ENCODE data around the gene PCBP3. TPM values are rescaled to one million over a fixed set of nuclear protein-coding genes. Genes with fewer than 3 reads are reported as not detected.

The PCBP3 gene
- total RNA-seq, 2 experiments from 2014 or later, result 1.3 to 2.2 TPM

DNA sequence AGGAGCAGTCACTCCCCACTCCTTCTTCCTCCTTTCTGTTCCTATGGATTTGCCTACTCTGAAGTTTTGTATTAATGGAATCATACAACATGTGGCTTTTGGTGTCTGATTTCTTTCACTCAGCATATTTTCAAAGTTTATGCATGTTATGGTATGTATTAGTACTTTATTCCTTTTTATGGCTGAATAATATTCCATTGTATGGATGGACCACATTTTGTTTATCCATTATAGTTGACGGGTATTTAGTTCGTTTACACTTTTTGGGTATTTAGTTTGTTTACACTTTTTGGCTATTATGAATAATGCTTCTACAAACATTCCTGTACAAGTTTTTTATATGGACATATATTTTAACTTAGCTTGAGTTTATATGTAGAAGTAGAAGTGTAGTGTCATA, 113.1 kb downstream of the PCBP3 start:
- Mint-ChIP-seq H3K27ac (no peak overlapping the region), H3K4me1 (no peaks in the 10 kb centered on the region), H3K27me3 (peaks cover 16% of the 10 kb centered on the region), H3K36me3 (peaks cover 1% of the 10 kb centered on the region), H3K9me3 (ENCODE audit: low read depth) (no peaks in the 10 kb centered on the region), H3K4me3 (no peak overlapping the region)
- ATAC-seq (no peak), DNase-seq (no peak)
- CTCF ChIA-PET, result no interaction called here

DNA sequence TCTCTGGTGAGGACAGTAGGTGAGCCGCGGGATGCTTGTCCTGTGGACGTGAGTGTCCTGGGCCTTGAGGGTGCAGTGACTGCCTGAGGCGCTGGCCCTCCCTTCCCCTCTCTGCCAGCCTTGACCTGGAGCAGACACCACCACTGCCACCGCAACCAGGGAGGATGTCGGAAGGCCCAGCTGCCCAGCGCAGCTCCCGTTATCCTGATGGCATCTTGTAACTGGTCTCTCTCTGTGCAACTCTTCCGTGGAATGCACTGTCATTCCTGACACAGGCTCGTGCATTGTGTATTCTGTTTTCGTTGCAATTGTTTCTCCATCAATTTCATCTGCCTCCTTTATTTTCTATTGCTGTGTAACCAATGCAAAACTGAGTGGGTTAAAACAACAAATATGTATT, 118.2 kb downstream of the PCBP3 start:
- Mint-ChIP-seq H3K36me3 (no peaks in the 10 kb centered on the region), H3K27ac (no peak overlapping the region), H3K27me3 (peaks cover 9% of the 10 kb centered on the region), H3K4me3 (no peak overlapping the region), H3K4me1 (peaks cover 5% of the 10 kb centered on the region), H3K9me3 (ENCODE audit: low read depth) (no peaks in the 10 kb centered on the region)
- DNase-seq, result no peak
- no peak for ATAC-seq
- CTCF ChIA-PET, result no interaction called here

DNA sequence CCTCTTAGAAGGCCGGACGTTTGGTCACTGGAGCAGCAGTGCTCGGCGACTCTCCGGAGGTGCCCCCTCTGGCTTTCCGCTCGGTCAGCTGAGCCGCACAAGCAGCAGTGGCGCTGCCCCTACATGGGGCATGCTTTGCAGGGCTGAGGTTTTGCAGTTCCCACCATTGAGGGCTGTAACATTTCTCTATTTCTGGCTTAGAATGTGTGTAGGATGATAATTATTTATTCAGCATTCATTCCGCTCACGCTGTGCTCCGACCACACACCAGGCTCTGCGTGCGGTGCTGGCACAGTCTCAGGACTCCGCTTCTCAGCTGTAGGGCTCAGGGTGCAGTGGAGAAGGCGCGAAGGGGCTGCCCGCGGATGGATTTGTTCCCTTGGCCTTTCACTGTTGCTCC, 119.5 kb downstream of the PCBP3 start:
- Mint-ChIP-seq H3K27ac (no peak overlapping the region), H3K4me1 (peaks cover 19% of the 10 kb centered on the region), H3K9me3 (ENCODE audit: low read depth) (no peaks in the 10 kb centered on the region), H3K36me3 (no peaks in the 10 kb centered on the region), H3K27me3 (peaks cover 7% of the 10 kb centered on the region), H3K4me3 (no peak overlapping the region)
- CTCF ChIA-PET, result no interaction called here
- no peak for DNase-seq
- ATAC-seq, result no peak

DNA sequence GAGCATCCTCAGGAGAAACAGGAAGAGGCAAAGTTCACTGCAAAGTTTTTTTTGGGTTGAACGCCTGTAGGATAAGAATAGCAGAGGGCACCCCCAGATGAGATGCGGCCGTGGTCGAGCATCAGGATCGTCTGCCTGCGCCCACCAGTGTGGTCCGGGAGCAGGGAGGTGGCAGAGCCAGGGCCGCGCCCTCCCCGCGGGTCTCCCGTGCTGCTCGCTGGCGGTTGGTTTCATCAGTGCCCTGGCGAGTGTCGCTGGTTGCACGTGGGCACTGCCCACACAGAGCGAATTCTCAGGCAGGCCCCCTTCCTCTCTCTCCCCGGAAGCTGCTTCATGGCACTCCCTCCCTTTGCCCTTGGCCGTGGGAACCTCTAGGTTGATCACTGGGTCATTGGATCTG, 120.0 kb downstream of the PCBP3 start:
- DNase-seq, result no peak
- Mint-ChIP-seq H3K27ac (no peak overlapping the region), H3K4me3 (no peak overlapping the region), H3K9me3 (ENCODE audit: low read depth) (no peaks in the 10 kb centered on the region), H3K36me3 (no peaks in the 10 kb centered on the region), H3K27me3 (peaks cover 5% of the 10 kb centered on the region), H3K4me1 (peaks cover 23% of the 10 kb centered on the region)
- ATAC-seq, result no peak
- CTCF ChIA-PET, result no interaction called here

DNA sequence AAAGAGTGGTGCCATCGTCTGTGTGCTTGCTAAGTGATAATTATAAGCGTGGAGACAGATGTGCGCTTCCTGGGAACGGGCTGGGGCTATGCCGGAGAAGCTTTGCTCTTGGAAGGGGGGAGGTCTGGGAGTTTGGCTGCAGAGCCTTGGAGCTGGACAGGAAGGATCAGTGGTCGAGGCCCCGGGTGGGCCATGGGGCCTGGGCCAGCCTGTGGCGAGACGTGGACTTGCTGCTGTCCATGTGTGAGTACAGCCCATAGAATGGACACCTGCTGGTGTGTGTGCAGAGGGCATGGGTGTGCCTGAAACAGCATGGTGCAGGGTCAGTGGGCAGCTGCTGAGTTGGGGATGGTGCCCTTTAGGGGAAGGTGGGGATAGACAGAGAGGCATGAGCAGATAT, 121.3 kb downstream of the PCBP3 start:
- peaks cover 23% of the 10 kb centered on the region for H3K4me1 Mint-ChIP-seq
- no peak overlapping the region for H3K27ac Mint-ChIP-seq
- H3K9me3 Mint-ChIP-seq (ENCODE audit: low read depth), result no peaks in the 10 kb centered on the region
- H3K4me3 Mint-ChIP-seq, result no peak overlapping the region
- no peaks in the 10 kb centered on the region for H3K36me3 Mint-ChIP-seq
- DNase-seq, result no peak
- ATAC-seq, result no peak
- CTCF ChIA-PET, result no interaction called here
- H3K27me3 Mint-ChIP-seq, result no peaks in the 10 kb centered on the region

DNA sequence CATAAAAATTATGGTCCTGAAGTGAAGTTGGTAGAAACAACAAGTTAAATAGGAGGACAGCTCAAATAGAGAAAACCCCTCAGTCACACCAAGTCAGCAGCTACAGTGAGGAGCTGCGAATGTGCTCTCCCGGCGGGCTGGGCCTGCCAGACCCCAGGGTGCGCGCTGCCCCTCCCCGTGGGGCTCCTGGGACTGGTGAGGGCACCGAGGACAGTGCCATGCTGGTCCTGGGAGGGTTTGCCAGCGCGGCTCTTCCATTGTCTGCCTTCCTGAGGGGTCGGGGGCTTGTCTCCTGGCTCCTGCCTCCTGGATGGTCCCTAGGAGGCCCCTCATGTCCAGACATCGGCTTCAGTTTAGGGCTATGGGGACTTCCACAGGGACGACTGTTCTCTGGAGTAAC, 121.8 kb downstream of the PCBP3 start:
- H3K27me3 Mint-ChIP-seq, result no peaks in the 10 kb centered on the region
- H3K4me3 Mint-ChIP-seq, result no peak overlapping the region
- DNase-seq (no peak), ATAC-seq (no peak)
- H3K27ac Mint-ChIP-seq, result no peak overlapping the region
- H3K9me3 Mint-ChIP-seq (ENCODE audit: low read depth), result no peaks in the 10 kb centered on the region
- H3K4me1 Mint-ChIP-seq, result peaks cover 23% of the 10 kb centered on the region
- CTCF ChIA-PET, result no interaction called here
- H3K36me3 Mint-ChIP-seq, result no peaks in the 10 kb centered on the region

DNA sequence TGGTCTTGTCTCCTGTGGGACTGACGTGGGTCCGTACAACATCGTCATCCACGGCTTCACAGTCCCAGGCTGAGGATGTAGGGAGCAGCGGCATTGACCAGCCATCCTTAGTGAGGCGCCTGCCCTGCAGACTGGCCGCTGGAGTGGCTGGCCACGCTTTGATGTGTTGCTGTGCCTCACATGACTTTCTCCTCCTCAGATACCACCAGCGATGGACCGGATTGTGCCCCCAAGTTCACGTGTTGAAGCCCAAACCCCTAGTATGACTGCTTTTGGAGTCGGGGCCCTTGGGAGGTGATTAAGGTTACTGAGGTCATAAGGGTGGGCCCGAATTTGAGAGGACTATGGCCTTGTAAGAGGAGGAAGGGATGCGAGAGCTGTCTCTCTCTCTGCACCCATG, 122.5 kb downstream of the PCBP3 start:
- ATAC-seq (no peak), DNase-seq (no peak)
- H3K4me1 Mint-ChIP-seq, result peaks cover 23% of the 10 kb centered on the region
- H3K27ac Mint-ChIP-seq, result no peak overlapping the region
- no peaks in the 10 kb centered on the region for H3K36me3 Mint-ChIP-seq
- H3K27me3 Mint-ChIP-seq, result no peaks in the 10 kb centered on the region
- H3K4me3 Mint-ChIP-seq, result no peak overlapping the region
- CTCF ChIA-PET, result no interaction called here
- no peaks in the 10 kb centered on the region for H3K9me3 Mint-ChIP-seq (ENCODE audit: low read depth)

DNA sequence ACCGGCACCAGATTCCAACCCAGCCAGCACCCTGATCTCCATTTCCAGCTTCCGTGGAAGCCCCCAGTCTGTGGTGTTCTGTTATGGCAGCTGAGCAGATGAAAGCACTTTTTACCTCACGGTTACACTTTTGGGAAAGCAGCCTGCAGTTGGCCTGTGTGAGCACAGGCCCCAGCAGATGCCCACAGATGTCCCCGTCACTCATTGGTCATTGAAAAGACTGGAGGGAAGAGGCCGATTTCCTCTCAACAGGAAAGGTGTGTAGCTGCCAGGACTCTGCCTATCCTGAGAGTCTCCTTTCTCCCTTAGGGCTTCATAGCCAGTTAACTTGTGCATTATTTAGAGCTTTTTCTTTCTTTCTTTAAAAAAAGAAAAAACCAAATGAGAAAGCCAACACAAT, 123.0 kb downstream of the PCBP3 start:
- CTCF ChIA-PET, result no interaction called here
- Mint-ChIP-seq H3K36me3 (no peaks in the 10 kb centered on the region), H3K27ac (peak overlapping the region; percentile 52), H3K4me3 (no peak overlapping the region), H3K9me3 (ENCODE audit: low read depth) (no peaks in the 10 kb centered on the region), H3K27me3 (no peaks in the 10 kb centered on the region), H3K4me1 (peaks cover 23% of the 10 kb centered on the region)
- ATAC-seq (no peak), DNase-seq (no peak)

DNA sequence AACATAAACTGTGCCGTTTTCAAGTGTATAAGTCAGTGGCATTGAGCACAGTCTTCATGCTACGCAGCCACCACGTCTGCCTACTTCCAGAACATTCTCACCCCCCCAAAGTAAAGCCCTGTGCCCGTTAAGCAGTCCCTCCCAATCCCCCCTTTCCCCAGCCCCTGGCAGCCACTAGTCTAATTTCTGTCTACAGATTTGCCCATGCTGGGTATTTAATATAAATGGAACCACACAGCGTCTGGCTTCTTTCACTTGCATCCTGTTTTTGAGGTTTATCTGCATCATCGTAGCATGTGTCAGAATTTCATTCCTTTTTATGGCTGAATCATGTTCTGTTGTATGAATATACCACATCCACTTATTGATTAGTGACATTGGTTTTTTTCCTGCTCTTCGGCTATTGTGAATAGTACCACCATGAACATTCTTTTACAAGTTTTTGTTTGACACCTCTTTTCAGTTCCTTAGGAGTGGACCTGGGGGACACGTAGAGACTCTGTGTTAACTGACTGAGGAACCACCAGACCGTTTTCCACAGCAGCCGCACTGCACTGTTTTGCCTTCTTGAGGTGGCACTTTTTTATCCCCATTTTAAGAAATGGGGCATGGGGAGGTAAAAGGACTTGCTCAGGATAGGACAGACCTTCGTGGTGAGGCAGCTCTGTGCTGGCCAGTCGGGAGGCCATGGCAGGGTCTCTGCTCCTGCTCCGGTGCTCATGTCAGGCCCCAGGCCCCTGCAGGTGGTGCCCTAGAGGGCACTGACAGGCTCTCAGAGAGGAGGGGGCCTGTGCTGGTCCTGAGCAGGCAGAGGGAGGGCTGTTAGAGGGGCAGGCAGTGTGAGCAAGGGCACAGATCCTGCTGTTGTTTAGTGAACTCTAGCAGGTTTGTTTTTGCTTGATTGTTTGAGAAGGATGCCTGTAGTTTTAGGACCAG, 123.8 kb downstream of the PCBP3 start:
- ATAC-seq (peak; percentile 66), DNase-seq (no peak)
- no peaks in the 10 kb centered on the region for H3K9me3 Mint-ChIP-seq (ENCODE audit: low read depth)
- no peak overlapping the region for H3K4me3 Mint-ChIP-seq
- H3K36me3 Mint-ChIP-seq, result no peaks in the 10 kb centered on the region
- CTCF ChIA-PET, result no interaction called here
- peaks cover 3% of the 10 kb centered on the region for H3K27me3 Mint-ChIP-seq
- peaks cover 23% of the 10 kb centered on the region for H3K4me1 Mint-ChIP-seq
- peak overlapping the region; percentile 52 for H3K27ac Mint-ChIP-seq

DNA sequence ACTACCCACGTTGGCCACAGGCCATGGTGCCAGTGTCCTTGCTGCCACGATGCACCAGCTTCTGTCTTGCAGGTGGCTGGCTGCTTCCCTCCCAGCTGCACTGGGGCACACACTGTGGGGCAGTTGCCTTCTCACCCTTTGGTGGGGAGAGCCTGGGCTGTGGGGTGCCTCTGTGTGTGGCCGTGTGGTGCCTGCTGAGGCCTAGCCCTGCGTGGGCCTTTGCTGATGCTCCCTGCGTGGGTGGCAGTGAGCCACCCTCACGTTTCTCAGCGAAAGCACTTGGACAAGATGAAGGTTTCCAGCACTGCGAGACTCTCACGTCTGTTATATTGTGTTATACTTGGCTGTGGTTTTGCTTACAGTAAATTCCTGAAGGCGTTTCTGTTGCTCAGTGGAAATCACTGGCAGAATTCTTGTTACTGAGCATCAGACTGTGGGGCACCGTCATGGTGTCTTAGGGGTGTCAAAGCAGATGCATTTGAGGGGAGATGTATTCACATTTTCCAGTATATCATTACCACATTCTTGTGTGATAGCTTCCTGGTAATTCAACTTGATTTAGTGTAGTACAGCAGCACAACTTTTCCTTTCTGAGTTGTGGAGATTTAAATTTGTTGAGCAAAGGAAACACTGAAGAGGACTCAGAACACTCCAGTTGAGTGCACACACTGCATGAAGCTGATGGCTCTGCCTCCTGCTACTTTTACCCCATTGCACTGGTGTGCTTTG, 124.7 kb downstream of the PCBP3 start:
- CTCF ChIA-PET, result no interaction called here
- Mint-ChIP-seq H3K36me3 (no peaks in the 10 kb centered on the region), H3K4me1 (peaks cover 23% of the 10 kb centered on the region), H3K4me3 (no peak overlapping the region), H3K27me3 (peaks cover 7% of the 10 kb centered on the region), H3K27ac (no peak overlapping the region), H3K9me3 (ENCODE audit: low read depth) (no peaks in the 10 kb centered on the region)
- ATAC-seq (no peak), DNase-seq (no peak)

DNA sequence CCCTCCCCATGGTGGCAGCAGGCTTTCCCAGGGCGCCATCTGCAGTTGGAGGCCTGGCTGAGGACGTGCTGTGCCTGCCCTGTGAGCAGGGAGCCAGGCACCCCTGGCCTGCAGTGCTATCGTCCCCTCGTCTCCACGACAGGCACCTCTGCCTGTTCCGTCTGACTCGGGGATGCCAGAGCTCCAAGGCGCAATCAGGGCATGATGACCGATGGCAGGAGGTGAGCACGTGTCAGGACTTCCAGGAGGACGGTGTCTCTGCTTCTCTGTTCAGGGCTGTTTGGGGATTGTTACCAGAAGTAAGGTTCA, 125.2 kb downstream of the PCBP3 start:
- H3K9me3 Mint-ChIP-seq (ENCODE audit: low read depth), result no peaks in the 10 kb centered on the region
- DNase-seq (no peak), ATAC-seq (no peak)
- CTCF ChIA-PET, result no interaction called here
- H3K27me3 Mint-ChIP-seq, result peaks cover 10% of the 10 kb centered on the region
- no peak overlapping the region for H3K27ac Mint-ChIP-seq
- H3K4me1 Mint-ChIP-seq, result peaks cover 23% of the 10 kb centered on the region
- no peak overlapping the region for H3K4me3 Mint-ChIP-seq
- H3K36me3 Mint-ChIP-seq, result no peaks in the 10 kb centered on the region

DNA sequence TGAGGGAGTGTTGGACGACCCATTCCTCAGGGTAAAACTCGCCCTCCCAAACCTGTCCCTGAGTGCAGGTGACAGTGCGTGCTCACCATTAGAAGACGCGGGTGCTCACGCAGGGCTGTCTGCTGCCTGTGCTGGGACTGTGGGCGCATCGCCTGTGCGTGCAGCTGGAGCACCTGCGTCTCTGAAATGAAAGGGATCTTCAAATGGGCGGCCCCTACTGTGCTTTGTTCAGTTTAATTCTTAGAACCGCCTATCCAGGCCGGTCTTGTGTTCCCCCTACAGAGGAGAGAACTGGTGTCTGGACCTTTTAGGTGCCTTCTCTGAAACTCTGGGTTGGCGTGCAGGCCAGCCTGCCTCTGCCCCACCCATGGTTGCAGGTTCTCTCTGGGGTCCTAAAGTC, 125.8 kb downstream of the PCBP3 start:
- Mint-ChIP-seq H3K27me3 (peaks cover 13% of the 10 kb centered on the region), H3K9me3 (ENCODE audit: low read depth) (no peaks in the 10 kb centered on the region), H3K36me3 (no peaks in the 10 kb centered on the region), H3K4me1 (peaks cover 23% of the 10 kb centered on the region), H3K4me3 (no peak overlapping the region), H3K27ac (no peak overlapping the region)
- DNase-seq (no peak), ATAC-seq (no peak)
- CTCF ChIA-PET, result no interaction called here

DNA sequence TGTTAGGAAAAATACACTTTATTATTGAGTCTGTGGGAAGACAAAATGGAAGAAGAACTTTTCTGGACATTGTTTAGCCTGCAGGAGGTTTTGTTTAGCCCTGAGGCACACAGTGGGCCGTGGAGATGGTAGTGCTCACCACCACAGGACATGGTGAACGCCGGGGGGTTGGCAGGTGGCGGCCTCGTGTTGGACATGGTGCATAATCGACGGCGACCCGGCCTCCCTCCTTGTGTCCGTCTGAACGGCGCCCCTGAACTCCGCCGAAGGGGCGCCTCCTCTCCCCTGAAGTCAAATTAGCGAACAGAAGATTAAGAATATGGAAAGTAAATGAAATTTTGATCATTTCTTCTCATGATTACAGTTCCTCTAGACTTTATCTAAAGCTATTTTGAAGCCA, 126.4 kb downstream of the PCBP3 start:
- no peak for ATAC-seq
- Mint-ChIP-seq H3K36me3 (no peaks in the 10 kb centered on the region), H3K4me3 (no peak overlapping the region), H3K9me3 (ENCODE audit: low read depth) (no peaks in the 10 kb centered on the region), H3K4me1 (peaks cover 23% of the 10 kb centered on the region), H3K27me3 (peaks cover 18% of the 10 kb centered on the region), H3K27ac (no peak overlapping the region)
- CTCF ChIA-PET, result no interaction called here
- no peak for DNase-seq

DNA sequence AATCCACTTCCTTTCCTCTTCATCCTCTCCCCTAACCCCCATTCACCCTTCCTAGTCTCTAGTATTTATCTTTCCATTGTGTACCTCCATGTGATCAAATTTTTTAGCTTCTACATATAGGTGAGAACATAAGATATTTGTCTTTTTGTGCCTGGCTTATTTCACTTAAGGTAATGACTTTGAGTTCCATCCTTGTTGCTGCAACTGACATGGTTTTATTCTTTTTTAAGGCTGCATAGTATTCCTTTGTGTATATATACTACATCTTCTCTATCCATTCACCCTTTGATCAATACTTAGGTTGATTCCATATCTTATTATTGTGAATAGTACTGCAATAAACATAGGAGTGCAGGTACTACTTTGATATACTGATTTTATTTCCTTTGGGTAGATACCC, 128.7 kb downstream of the PCBP3 start:
- Mint-ChIP-seq H3K9me3 (ENCODE audit: low read depth) (peaks cover 4% of the 10 kb centered on the region), H3K27ac (no peak overlapping the region), H3K27me3 (peaks cover 36% of the 10 kb centered on the region), H3K4me1 (peaks cover 13% of the 10 kb centered on the region), H3K4me3 (no peak overlapping the region), H3K36me3 (peaks cover under 1% of the 10 kb centered on the region)
- CTCF ChIA-PET, result no interaction called here
- DNase-seq, result no peak
- ATAC-seq, result no peak
